ENCODE measurements around the gene ROR2. TPM values are rescaled to one million over a fixed set of nuclear protein-coding genes. Genes with fewer than 3 reads are reported as not detected.

ROR2 gene
- total and polyA plus RNA-seq, 2 experiments from 2014 or later, result 7.1 to 12.9 TPM

- no peaks in the 10 kb centered on the region for H3F3A ChIP-seq (ENCODE audit: insufficient read depth)
- no peak overlapping the region for H2AFZ ChIP-seq
- H3K9me2 ChIP-seq (ENCODE audit: insufficient read depth), result no peaks in the 10 kb centered on the region
- no peak for TF ChIP-seq EZH2phosphoT487 (IDR thresholded peaks at IDR 0.05; ENCODE audit: insufficient read depth, low read depth)
- no peak for TF ChIP-seq EZH2 (IDR thresholded peaks at IDR 0.05; ENCODE audit: insufficient read depth, poor library complexity, severe bottlenecking)
- H3K4me1 ChIP-seq (ENCODE audit: insufficient read depth), result no peaks in the 10 kb centered on the region
- no peak overlapping the region for H3K9ac ChIP-seq
- no peaks in the 10 kb centered on the region for H3K27me3 ChIP-seq (replicated peaks; ENCODE audit: insufficient read depth)
- no peaks in the 10 kb centered on the region for H3K9me3 ChIP-seq (ENCODE audit: low read depth)
- 85 to 86% methylated on average over 5 of the region's 5 CpGs for WGBS, 2 experiments (ENCODE audit: low coverage in 1 of 2, low lambda C conversion rate in 2 of 2, missing lambda C conversion rate in 2 of 2)
- in situ Hi-C loops (cut with MboI), result no loop called here
- no peaks in the 10 kb centered on the region for H3K36me3 ChIP-seq (ENCODE audit: low read depth)
- H3K4me2 ChIP-seq (ENCODE audit: unreplicated experiment), result no peak overlapping the region
- H3K4me3 ChIP-seq, result no peak overlapping the region
- no peak overlapping the region for H3K27ac ChIP-seq
- no peaks in the 10 kb centered on the region for H4K20me1 ChIP-seq (ENCODE audit: insufficient read depth)
- DNase-seq, result no peak
- H3K79me2 ChIP-seq (ENCODE audit: insufficient read depth), result peaks cover 34% of the 10 kb centered on the region
Measured at GRCh38 chr9:91937727-91938126, 12.3 kb downstream of the ROR2 start.

GRCh38 chr9:91937056-91937455 is 13.0 kb downstream of the ROR2 start:
- H3K36me3 ChIP-seq (ENCODE audit: low read depth), result no peaks in the 10 kb centered on the region
- no peak overlapping the region for H3K4me3 ChIP-seq
- DNase-seq, result no peak
- H3K4me2 ChIP-seq (ENCODE audit: unreplicated experiment), result no peak overlapping the region
- no peaks in the 10 kb centered on the region for H4K20me1 ChIP-seq (ENCODE audit: insufficient read depth)
- no peaks in the 10 kb centered on the region for H3K9me2 ChIP-seq (ENCODE audit: insufficient read depth)
- H3K79me2 ChIP-seq (ENCODE audit: insufficient read depth), result peaks cover 34% of the 10 kb centered on the region
- no peak overlapping the region for H2AFZ ChIP-seq
- H3F3A ChIP-seq (ENCODE audit: insufficient read depth), result no peaks in the 10 kb centered on the region
- H3K4me1 ChIP-seq (ENCODE audit: insufficient read depth), result no peaks in the 10 kb centered on the region
- H3K27ac ChIP-seq, result no peak overlapping the region
- no peak for TF ChIP-seq EZH2 (IDR thresholded peaks at IDR 0.05; ENCODE audit: insufficient read depth, poor library complexity, severe bottlenecking)
- no peak for TF ChIP-seq EZH2phosphoT487 (IDR thresholded peaks at IDR 0.05; ENCODE audit: insufficient read depth, low read depth)
- H3K9ac ChIP-seq, result no peak overlapping the region
- in situ Hi-C loops (cut with MboI), result no loop called here
- peaks cover under 1% of the 10 kb centered on the region for H3K9me3 ChIP-seq (ENCODE audit: low read depth)
- no peaks in the 10 kb centered on the region for H3K27me3 ChIP-seq (replicated peaks; ENCODE audit: insufficient read depth)
- whole genome bisulfite sequencing, 2 experiments (ENCODE audit: low coverage in 1 of 2, low lambda C conversion rate in 2 of 2, missing lambda C conversion rate in 2 of 2), result 71 to 72% methylated on average over 9 of the region's 9 CpGs

- no peak overlapping the region for H3K9ac ChIP-seq
- no peak overlapping the region for H3K4me2 ChIP-seq (ENCODE audit: unreplicated experiment)
- no peak for DNase-seq
- H3K27ac ChIP-seq, result no peak overlapping the region
- H4K20me1 ChIP-seq (ENCODE audit: insufficient read depth), result no peaks in the 10 kb centered on the region
- H3K4me1 ChIP-seq (ENCODE audit: insufficient read depth), result no peaks in the 10 kb centered on the region
- H3F3A ChIP-seq (ENCODE audit: insufficient read depth), result no peaks in the 10 kb centered on the region
- in situ Hi-C loops (cut with MboI), result no loop called here
- H3K36me3 ChIP-seq (ENCODE audit: low read depth), result no peaks in the 10 kb centered on the region
- TF ChIP-seq EZH2phosphoT487 (IDR thresholded peaks at IDR 0.05; ENCODE audit: insufficient read depth, low read depth) (no peak), EZH2 (IDR thresholded peaks at IDR 0.05; ENCODE audit: insufficient read depth, poor library complexity, severe bottlenecking) (no peak)
- H3K27me3 ChIP-seq (replicated peaks; ENCODE audit: insufficient read depth), result no peaks in the 10 kb centered on the region
- H2AFZ ChIP-seq, result no peak overlapping the region
- H3K79me2 ChIP-seq (ENCODE audit: insufficient read depth), result peaks cover 33% of the 10 kb centered on the region
- H3K9me2 ChIP-seq (ENCODE audit: insufficient read depth), result no peaks in the 10 kb centered on the region
- H3K9me3 ChIP-seq (ENCODE audit: low read depth), result peaks cover 5% of the 10 kb centered on the region
- no peak overlapping the region for H3K4me3 ChIP-seq
- WGBS, 2 experiments (ENCODE audit: low coverage in 1 of 2, low lambda C conversion rate in 2 of 2, missing lambda C conversion rate in 2 of 2), result 95 to 97% methylated on average over 13 of the region's 13 CpGs
Measured at GRCh38 chr9:91935805-91936514, 14.1 kb downstream of the ROR2 start.

- Histone ChIP-seq H3K27ac (no peak overlapping the region), H3K79me2 (ENCODE audit: insufficient read depth) (peaks cover 33% of the 10 kb centered on the region), H4K20me1 (ENCODE audit: insufficient read depth) (no peaks in the 10 kb centered on the region), H3K4me3 (no peak overlapping the region), H3K4me1 (ENCODE audit: insufficient read depth) (no peaks in the 10 kb centered on the region), H3K9me2 (ENCODE audit: insufficient read depth) (no peaks in the 10 kb centered on the region), H3K9me3 (ENCODE audit: low read depth) (peaks cover 5% of the 10 kb centered on the region), H3K36me3 (ENCODE audit: low read depth) (no peaks in the 10 kb centered on the region), H3K27me3 (replicated peaks; ENCODE audit: insufficient read depth) (no peaks in the 10 kb centered on the region), H3K4me2 (ENCODE audit: unreplicated experiment) (no peak overlapping the region), H2AFZ (no peak overlapping the region), H3F3A (ENCODE audit: insufficient read depth) (peaks cover 4% of the 10 kb centered on the region; the same call in 1 of the 2 replicates), H3K9ac (no peak overlapping the region)
- no peak for TF ChIP-seq EZH2 (IDR thresholded peaks at IDR 0.05; ENCODE audit: insufficient read depth, poor library complexity, severe bottlenecking)
- WGBS, 2 experiments (ENCODE audit: low coverage in 1 of 2, low lambda C conversion rate in 2 of 2, missing lambda C conversion rate in 2 of 2), result 68 to 73% methylated on average over 13 of the region's 13 CpGs
- in situ Hi-C loops (cut with MboI), result no loop called here
- no peak for DNase-seq
Measured at GRCh38 chr9:91935066-91935749, 14.8 kb downstream of the ROR2 start.

Measured in GM23248 (cell line).